GM18508 (cell line): ENCODE data around the gene SIRPB2.

Source experiments
- ATAC-seq: cut with Tn5 transposase; IDR thresholded peaks from one replicate; pipeline ENCODE4 v1.9.1; 2021; ENCODE audit warnings: moderate number of reproducible peaks; ENCODE audit not compliant: insufficient read depth, unreplicated experiment

SIRPB2 gene

DNA sequence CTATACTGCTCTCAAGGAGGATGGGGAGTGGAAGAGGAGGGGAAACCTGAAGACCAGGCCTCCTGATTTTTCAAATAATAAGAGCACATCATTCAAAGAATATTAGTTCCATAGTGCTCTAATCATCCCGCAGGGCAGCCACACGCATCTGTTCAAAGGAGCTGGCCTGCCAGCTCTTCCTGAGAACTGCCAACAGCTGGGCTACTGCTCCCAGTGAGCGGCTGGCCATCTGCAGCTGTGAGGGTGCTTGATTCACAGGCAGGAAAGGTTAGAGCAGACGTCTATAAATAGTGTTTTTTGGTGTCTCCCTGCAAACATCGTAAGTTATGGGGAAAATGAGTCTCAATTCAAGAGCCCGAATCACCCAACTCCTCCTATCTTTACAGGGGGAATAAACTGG is 41.9 kb downstream of the SIRPB2 start:
- ATAC-seq = no peak

DNA sequence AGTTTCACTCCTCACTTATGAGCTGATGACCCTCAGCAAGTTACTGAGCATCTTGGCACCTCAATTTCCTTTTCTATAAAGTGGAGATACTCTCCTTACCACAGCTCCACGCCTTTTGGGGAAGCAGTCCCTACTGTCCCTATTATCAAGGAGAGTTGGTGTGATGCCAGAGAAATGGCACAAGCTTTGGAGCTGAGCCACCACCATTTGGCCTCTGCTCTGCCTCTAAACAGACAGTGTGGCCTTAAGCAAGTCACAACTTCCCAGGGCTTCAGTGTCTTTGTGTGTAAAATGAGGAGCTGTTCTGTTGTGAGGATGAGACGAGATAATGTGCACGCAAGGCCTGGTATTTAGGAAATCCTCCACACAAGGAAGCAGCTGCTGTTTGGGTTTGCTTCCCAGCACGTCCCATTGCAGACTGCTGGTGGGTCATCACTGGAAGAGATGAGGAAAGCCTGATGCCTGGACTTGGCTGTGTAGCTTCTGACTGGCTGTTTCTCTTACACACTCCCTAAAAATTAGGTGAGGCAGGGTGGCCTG is 43.1 kb downstream of the SIRPB2 start:
- ATAC-seq = no peak

DNA sequence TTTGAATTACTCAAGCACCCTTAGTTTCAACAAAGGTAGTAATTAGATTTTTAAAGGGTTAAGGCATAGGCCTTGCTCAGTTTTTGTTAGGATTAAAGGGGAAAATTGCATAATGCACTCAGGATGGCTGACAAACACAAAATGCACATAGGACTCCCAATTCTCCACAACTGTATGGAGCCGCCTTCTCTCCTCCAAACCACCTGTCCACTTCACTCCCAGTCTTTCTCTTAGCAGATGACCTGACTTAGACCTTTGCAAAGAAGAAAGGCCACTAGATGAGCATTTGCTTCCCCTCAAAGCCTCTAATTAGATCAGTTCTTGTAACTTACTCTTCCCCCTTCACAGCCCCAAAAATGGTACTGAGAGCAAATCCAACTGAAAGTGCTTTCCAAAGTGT is 44.7 kb downstream of the SIRPB2 start:
- no peak for ATAC-seq

DNA sequence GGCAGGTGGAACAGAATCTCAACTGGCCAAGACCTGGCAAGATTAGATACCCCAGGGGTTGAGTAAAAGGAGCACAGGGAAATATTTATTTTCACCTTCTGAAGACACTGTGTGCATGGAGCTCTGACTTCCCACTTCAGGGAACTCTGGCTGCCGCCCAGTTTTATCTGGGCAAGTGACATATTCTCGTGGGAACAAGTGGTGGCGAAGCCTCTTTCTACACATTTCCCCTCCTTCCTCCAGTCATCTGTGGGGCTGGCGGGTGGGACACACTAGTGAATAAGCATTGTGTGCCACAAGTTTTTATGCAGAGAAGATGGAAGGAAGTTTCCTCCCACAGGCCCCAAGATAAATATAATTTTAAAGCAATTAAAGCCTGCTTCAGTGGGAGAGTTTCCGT is 48.1 kb downstream of the SIRPB2 start:
- no peak for ATAC-seq

DNA sequence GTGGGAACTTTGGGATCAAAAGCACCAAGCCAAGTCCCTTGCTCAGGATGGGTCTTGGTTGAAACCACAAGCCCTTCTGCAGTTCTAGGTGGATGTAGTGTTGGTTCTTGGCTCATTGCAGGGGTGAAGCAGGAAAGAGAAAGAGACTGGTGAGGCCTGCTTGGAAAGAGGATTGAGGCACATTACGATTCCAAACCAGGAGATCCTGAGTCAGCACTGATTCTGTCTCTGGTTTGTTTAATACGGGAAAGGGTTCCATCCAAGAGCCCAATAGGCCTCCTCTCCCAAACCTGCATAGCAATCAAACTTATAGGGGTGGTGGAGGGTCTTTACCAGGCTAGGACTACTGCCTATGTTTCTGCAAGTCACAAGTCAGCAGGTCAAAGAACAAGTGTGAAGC is 48.9 kb downstream of the SIRPB2 start:
- no peak for ATAC-seq

DNA sequence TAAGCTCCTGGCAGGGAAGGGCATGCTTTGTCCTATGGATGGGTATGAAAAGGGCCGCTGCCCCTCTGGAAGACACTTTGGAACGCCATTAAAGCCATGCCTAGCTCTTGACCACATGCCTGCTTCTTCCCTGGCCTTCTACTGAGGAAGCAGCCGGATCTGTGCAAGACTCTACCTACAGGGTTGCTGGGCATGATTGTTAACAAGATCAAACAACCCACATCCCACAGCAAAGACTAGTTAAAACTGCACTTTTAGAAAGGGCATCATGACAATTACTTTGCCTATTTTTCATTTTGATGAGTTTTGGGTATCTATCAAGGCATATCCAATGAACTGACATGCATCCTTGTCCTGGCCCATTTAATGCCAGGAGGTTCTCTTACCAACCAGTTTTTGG is 50.1 kb downstream of the SIRPB2 start:
- no peak for ATAC-seq

DNA sequence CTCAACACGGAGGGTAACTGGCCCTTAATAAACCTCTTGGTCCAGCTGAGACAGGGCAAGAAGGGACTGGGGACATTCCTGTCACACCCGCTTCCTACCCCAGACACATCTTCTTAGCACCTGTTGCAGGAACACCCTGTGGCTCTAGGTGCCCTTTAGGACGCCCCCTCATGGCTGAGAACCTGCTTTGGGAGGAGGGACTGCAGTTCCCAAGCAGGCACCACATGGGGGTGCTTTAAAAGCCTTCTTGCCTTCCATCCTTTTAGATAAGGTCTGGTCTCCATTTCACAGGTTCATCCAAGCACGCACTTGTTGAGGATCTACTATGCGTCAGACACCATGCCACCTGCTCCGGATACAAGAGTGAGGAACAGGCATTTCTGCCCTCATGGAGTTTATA is 51.2 kb downstream of the SIRPB2 start:
- ATAC-seq = no peak

DNA sequence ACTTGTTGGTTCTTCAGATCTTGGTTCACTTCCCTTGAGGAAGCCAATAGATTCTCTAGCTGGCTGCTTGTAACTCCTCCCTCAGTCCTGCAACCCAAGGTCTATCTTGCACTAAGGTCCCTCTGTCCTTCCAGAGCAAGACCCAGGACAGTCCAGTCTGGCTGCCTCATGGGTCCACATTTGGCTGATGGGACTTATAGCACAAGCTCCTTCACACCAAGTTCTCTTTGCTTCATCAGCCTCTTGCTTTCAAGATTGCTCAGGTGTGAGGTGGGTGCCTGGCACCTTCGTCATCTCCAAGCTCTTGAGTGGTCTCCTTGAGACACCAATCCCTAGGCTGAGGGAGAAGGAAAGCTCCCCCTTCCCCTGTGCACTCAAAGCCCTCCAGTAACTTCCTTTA is 52.9 kb downstream of the SIRPB2 start:
- ATAC-seq = no peak

DNA sequence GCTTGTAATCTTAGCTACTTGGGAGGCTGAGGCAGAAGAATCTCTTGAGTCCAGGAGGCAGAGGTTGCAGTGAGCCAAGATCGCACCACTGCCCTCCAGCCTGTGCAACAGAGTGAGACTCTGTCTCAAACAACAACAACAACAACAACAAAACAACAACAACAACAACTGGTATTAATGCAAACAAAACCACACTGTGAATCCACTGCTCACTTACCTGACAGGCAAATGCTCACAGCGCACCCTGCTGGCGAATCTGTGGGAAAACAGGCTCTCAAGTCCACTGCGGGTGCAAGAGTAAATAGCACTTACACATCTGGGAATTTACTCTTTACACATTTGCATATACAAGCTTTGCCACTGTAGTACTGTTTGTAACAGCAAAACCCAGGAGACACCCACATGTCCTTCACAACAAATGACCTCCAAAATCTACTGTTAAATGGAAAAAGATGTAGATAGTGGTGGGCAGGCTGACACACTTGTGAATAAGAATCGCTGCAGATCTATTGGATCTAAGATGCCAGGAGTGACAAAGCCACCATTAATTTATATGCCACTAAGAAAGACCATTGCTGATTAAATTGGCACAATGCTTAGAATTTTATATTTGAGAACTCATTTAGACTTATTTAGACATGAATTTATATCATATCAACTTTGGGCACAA is 53.9 kb downstream of the SIRPB2 start:
- no peak for ATAC-seq

DNA sequence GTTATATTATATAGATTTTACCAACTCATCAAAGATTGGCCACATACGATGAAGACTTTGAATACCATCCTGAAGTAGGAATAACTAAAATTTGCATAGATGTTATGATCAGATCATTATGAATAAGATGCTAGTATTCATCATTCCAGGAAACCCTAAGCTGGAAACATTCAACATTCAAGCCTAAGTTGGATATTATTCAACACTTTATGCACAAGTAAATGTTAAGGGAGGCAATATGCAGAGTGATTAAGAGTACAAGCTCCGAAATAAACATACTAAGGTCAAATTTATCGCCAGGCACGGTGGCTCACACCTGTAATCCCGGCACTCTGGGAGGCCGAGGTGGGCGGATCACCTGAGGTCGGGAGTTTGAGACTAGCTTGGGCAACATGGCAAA is 55.0 kb downstream of the SIRPB2 start:
- no peak for ATAC-seq

DNA sequence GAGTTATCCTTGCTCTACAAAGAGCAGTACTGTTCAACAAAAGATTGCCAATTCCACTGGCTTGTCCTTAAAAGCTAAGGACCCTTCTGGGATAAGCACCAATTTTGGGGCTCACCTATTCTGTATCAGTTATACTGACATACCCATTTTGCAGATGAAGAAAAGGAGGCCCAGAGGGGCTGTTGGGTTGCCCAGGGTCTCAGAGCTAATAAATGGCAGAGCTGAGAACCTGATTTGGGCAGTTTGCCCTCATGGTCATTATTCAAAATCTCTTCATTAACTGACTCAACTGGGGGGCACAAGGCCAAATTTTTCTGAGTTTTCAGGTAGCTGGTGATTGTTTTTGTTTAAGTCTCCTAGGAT is 55.9 kb downstream of the SIRPB2 start:
- ATAC-seq = no peak

DNA sequence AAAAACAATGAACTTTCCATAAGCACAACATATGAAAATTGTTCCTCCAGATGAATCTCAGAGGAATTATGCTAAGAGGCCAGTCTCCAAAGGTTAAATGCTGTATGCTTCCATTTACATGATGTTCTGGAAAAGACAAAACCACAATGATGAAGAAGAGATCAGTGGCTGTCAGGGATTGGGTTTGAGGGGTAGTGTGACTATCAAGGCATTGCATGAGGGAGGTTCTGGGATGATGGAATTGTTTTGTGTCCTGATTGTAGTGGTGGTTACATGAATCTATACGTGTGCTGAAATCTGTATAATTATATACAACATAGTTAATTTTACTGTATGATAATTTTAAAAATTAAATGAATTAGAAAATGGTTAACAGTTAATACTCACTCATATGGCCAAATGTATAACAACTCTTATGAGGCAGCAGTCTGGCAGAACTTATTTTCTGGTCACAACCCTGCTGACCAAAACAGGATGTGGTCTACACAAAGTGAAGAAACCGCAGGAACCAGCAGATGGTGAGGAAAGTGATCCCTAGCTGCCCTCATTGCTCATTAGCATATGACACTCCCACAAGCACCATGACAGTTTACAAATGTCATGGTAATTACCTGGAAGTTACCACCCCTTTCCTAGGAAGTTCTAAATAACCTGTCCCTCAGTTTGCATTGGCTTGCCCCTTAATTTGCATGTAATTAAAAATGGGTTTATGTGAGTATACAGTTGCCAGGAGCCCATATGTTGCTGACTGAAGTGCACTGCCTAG is 56.5 kb downstream of the SIRPB2 start:
- no peak for ATAC-seq

DNA sequence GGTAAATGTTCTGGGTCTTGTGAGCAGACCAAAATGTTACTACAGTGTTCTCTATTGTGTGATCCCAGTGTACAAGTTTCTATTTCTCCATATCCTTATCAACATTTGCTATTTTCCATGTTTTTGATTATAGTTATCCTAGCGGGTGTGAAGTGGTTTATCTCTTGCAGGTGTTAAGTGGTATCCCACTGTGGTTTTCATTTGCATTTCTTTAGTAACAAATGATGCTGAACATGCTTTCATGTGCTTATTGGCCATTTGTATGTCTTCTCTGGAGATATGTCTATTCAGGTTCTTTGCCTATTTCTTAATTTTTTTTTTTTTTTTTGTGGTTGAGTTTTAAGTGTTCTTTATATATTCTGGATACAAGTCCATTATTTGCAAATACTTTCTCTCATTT is 60.1 kb downstream of the SIRPB2 start:
- no peak for ATAC-seq

DNA sequence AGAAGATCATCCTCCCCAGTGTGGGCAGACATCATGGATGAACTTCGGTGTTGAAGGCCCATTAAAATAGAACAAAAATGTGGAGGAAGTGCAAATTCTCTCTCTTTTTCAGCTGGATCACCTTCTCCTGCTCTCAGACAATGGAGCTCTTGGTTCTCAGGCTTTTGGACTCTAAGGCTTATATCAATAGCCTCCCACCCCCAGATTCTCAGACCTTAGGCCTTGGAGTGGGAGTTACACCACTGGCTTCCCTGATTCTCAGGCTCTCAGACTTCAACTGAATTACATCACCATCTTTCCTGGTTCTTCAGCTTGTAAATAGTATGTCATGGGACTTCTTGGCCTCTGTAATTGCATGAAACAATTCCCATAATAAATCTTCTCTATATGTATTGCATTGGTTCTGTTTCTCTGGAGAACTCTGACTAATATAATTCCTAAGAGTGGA is 61.2 kb downstream of the SIRPB2 start:
- ATAC-seq = no peak

DNA sequence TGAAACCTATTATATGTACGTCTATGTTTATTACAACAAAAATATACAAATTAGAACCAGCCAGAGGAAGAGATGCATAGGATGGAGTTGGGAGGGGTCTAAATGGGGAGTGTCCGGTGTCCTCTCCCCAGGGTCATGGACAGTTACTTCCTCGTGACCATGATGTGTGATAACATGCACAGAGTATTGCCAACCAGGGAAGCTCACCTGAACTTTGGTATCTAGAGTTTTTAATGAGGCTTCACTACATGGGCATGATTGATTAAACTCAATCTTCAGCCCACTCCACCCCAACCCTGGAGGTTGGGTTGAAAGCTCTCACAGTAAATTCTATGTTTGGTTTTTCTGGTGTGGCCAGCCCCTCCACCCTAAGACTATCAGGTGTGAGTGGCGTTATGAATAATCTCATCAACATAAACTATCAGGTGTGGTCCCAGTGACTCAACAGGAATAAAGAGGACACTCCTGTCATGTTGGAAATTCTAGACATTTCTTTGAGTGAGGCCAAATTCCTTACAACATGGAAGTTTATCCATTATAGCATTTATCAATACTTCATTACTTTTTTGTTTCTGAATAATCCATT is 62.0 kb downstream of the SIRPB2 start:
- ATAC-seq = no peak

DNA sequence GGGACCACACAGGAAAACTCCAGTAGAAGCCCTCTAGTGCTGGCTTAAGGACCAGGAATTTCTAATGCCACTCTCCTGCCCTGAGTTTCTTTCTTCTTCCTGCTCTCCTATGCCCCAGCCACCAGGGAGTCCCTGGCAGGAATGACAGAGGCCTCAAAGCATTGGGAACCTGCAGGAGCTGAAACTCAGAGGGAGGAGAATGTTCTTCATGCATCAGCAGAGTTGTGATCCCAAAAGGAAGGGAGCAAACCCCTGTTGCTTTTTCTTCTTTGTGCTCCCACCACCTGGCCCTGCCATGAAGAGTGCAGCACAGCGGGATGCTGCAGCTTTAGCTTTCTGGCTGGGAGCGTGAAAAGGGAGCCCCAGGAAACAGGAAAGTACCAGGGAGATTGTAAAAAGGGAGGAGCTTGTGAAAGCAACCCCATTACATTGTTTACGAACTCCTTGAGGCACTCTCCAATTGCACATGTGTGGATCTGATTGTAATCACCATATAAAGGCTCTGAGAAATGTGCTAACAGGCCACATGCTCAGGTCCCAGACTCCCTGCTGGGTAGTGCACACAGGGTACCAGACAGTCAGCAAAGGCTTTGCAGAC is 63.7 kb downstream of the SIRPB2 start:
- no peak for ATAC-seq

DNA sequence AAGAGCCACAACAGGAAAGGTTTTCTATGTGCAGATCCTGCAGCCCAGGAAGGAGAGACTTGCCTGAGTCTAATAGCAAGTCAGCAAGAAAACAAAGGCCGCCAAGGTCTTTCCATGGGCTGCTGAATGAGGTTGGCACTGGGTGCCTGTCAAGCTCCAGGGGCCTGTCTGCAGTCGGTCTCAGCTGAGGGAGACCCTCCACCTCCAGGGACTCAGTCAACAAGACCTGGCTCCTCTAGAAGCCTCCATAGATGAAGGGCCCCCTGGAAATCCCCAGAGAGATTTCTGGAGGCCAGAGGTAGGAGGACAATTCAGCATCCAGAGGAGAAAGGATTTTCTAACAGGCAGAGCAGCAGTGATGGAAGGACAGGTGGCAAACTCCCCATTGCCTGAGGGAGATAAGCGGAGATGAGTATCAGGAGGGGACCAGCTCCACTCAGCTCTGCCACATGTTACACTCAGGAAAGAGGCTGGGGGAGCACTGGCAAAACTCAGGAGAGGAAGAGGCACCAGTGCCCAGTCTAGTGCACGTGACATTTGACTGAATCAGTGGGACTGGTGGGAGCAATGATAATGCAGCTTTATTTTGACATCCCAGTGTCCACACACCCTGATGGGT is 64.9 kb downstream of the SIRPB2 start:
- ATAC-seq = no peak
